HL-60 (cell line): ENCODE results near the gene ARFGEF2.

Experiments used
- DNase-seq, 2 experiments: peaks; one replicate each; pipeline ENCODE4 v3.0.0-alpha.2; 2010 to 2020; ENCODE audit warnings: low read depth in 1 of 2, low spot score in 1 of 2
- H3K27ac ChIP-seq: fragments of 250-450 bp; sonication (Bioruptor Pico); replicated peaks from 2 replicates; pipeline ENCODE4 v1.5.1; 2020; ENCODE audit warnings: mild to moderate bottlenecking, moderate library complexity
- H3K27me3 ChIP-seq: fragments of 250-450 bp; sonication (Bioruptor Pico); 2 replicates; pipeline ENCODE4 v1.5.1; 2021; ENCODE audit warnings: mild to moderate bottlenecking, moderate library complexity; ENCODE audit not compliant: insufficient read depth, poor library complexity, severe bottlenecking
- H3K4me3 ChIP-seq: replicated peaks from 2 replicates; pipeline ENCODE4 v1.5.1; 2011; ENCODE audit warnings: mild to moderate bottlenecking, control low read depth, low read length; ENCODE audit not compliant: insufficient read depth
- GABPA ChIP-seq: IDR thresholded peaks from 2 replicates; pipeline ENCODE4 v1.6.1; 2012; ENCODE audit warnings: low read depth
- POLR2AphosphoS5 ChIP-seq: IDR thresholded peaks from 2 replicates; pipeline ENCODE4 v1.6.1; 2012; ENCODE audit warnings: low read depth
- SPI1 ChIP-seq: IDR thresholded peaks from 2 replicates; pipeline ENCODE4 v1.6.1; 2012; ENCODE audit warnings: low read depth, mild to moderate bottlenecking, borderline replicate concordance
- TF ChIP-seq, protein P1 (sequence below): IDR thresholded peaks from one replicate; pipeline ENCODE4 v1.5.1; 2011; ENCODE audit warnings: low read length, control low read depth, inconsistent platforms; ENCODE audit not compliant: insufficient read depth
- TF ChIP-seq, protein P2 (sequence below): IDR thresholded peaks from 2 replicates; pipeline ENCODE4 v1.6.1; 2012; ENCODE audit warnings: low read depth; ENCODE audit not compliant: insufficient replicate concordance

ARFGEF2 gene

DNA sequence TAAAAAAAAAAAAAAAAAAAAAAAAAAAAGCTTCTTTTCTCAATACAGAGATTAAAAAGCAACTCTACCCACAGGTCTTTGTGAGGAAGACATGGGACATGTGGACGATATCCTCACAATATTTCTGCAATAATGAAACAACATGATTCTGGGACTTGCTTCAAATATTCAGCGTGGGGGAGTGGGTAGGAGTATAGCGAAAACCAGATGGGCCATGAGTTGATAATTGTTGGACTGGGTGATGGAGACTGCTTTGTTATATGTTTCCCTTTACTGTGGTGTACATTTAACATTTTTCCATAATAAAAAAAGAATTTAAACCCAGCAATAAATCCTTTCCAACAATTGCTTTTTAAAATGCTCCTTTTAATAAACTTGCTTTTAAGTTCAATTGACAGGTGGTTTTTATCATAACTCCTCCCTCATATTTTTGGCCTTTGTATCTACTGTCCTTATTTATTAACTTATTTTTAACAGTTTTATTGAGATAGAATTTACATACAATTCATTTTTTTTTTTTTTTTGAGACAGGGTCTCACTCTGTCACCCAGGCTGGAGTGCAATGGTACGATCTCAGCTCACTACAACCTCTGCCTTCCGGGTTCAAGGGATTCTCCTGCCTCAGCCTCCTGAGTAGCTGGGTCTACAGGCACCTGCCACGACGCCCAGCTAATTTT, 40.4 kb upstream of the ARFGEF2 start:
- H3K27me3 ChIP-seq: no peaks in the 10 kb centered on the region
- DNase-seq: no peak
- no peak overlapping the region for H3K4me3 ChIP-seq
- TF ChIP-seq, protein P1, sequence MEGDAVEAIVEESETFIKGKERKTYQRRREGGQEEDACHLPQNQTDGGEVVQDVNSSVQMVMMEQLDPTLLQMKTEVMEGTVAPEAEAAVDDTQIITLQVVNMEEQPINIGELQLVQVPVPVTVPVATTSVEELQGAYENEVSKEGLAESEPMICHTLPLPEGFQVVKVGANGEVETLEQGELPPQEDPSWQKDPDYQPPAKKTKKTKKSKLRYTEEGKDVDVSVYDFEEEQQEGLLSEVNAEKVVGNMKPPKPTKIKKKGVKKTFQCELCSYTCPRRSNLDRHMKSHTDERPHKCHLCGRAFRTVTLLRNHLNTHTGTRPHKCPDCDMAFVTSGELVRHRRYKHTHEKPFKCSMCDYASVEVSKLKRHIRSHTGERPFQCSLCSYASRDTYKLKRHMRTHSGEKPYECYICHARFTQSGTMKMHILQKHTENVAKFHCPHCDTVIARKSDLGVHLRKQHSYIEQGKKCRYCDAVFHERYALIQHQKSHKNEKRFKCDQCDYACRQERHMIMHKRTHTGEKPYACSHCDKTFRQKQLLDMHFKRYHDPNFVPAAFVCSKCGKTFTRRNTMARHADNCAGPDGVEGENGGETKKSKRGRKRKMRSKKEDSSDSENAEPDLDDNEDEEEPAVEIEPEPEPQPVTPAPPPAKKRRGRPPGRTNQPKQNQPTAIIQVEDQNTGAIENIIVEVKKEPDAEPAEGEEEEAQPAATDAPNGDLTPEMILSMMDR: no peak
- TF ChIP-seq POLR2AphosphoS5 (no peak), GABPA (no peak), SPI1 (no peak)
- TF ChIP-seq, protein P2, sequence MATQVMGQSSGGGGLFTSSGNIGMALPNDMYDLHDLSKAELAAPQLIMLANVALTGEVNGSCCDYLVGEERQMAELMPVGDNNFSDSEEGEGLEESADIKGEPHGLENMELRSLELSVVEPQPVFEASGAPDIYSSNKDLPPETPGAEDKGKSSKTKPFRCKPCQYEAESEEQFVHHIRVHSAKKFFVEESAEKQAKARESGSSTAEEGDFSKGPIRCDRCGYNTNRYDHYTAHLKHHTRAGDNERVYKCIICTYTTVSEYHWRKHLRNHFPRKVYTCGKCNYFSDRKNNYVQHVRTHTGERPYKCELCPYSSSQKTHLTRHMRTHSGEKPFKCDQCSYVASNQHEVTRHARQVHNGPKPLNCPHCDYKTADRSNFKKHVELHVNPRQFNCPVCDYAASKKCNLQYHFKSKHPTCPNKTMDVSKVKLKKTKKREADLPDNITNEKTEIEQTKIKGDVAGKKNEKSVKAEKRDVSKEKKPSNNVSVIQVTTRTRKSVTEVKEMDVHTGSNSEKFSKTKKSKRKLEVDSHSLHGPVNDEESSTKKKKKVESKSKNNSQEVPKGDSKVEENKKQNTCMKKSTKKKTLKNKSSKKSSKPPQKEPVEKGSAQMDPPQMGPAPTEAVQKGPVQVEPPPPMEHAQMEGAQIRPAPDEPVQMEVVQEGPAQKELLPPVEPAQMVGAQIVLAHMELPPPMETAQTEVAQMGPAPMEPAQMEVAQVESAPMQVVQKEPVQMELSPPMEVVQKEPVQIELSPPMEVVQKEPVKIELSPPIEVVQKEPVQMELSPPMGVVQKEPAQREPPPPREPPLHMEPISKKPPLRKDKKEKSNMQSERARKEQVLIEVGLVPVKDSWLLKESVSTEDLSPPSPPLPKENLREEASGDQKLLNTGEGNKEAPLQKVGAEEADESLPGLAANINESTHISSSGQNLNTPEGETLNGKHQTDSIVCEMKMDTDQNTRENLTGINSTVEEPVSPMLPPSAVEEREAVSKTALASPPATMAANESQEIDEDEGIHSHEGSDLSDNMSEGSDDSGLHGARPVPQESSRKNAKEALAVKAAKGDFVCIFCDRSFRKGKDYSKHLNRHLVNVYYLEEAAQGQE: no peak
- H3K27ac ChIP-seq: no peak overlapping the region

DNA sequence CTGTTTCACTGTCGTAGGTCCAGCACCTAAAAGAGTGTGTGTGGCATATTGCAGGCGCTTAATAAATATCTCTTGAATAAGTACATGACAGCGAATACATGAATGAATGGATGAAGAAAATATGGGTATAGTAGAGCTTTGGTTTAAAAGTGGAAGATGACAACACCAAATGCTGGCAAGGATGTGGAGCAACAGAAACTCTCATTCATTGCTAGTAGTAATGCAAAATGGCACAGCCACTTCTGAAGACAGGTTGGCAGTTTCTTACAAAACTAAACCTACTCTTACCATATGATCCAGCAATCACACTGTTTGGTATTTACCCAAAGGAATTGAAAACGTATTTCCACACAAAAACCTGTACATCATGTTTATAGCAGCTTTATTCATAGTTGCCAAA, 36.3 kb upstream of the ARFGEF2 start:
- no peak for DNase-seq
- no peak overlapping the region for H3K4me3 ChIP-seq
- no peaks in the 10 kb centered on the region for H3K27me3 ChIP-seq
- H3K27ac ChIP-seq: no peak overlapping the region
- TF ChIP-seq SPI1 (no peak), GABPA (no peak), POLR2AphosphoS5 (no peak)
- TF ChIP-seq, protein P2: no peak
- TF ChIP-seq, protein P1: no peak

DNA sequence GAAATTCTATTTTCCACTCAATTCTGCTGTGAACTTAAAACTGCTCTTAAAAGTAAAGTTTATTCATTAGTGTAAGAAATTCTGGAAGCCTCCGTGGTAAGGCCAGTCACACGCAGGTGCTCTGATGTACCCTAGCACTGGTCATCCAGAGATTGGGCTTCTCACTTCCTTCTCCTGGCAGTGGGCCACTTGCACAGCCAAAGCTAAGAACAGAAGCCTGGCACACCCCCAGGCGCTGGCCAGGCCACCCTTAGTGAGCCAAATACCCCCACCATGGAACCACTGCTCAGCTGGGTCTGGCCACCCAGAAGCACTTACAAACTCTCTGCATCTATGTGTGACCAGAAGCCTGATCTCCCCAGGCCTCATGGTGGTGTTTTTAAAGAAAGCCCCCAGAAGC, 35.3 kb upstream of the ARFGEF2 start:
- no peak overlapping the region for H3K4me3 ChIP-seq
- no peak for DNase-seq
- TF ChIP-seq, protein P1: no peak
- TF ChIP-seq SPI1 (no peak), POLR2AphosphoS5 (no peak), GABPA (no peak)
- TF ChIP-seq, protein P2: no peak

More for the DNA sequence above, 35.3 kb upstream of the ARFGEF2 start:
- no peak overlapping the region for H3K27ac ChIP-seq
- no peaks in the 10 kb centered on the region for H3K27me3 ChIP-seq
